Cardiac septum (tissue), 1 donor: ENCODE measurements around the gene CLECL1. TPM values are rescaled to one million over a fixed set of nuclear protein-coding genes. Genes with fewer than 3 reads are reported as not detected.
"Not testable (repeated sequence)": the region's sequence is repeated elsewhere in the genome, so short reads cannot be mapped to it uniquely, and the experiment has no call there.

Experiments used
- DNase-seq: peaks from one replicate; pipeline ENCODE4 v3.0.0-alpha.2; 2020; ENCODE audit warnings: low spot score
- intact Hi-C: fragments of 100-400 bp; cut with DNase I; formaldehyde crosslinking; loops from one replicate; pipeline ENCODE4 v1.14.0; 2022
- total RNA-seq: library from RNA; stranded (reverse); fragmentation: NEBNext Ultra II Directional; extraction: Animal tissue kit (Norgen Biotek cat#: 25700); gene quantifications from one replicate; pipeline ENCODE4 v1.2.1, GENCODE V29; 2021
- donor health status: DM: no; HTN: no; CAD: no.

The CLECL1 gene
- total RNA-seq, 1 donor from 2014 or later, result not detected

DNA sequence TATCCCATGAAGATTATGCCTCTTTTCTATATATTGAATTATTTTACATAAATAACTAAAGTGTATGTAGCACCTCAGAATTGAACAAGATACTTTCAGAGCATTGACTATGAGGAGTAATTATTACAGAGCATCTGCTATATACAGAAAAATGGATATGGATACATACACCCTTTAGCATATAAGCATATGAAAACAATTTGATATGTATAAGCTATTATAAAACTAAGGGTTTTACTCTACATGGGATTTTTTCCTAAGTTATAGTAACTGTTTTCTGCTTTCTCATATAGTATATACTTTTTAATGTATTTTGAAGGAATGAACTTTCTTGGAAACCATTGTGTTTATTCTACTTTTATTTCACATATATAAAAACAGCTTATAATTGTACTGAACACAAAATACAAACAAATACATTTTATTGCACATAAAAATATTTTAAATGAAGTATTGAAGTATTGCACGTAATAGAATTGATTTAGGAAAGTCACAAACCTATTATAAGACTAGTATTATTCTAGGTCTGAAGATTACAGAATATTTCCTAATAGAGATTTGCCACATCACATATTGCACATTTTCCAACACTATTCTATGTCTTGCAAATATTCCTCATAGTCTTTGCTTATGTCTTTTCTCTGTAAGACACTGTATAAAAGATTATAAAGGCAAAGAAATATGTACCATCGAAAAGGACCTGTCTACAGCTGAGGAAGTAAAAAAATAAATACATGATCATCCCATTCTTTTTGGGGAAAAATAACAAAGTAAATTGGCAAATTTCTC is 19.4 kb upstream of the CLECL1 start:
- no peak for DNase-seq
- intact Hi-C loops, result loop anchor here (5.0 kb wide), 1 partner anchor 175 kb away; no protein-coding TSS in a partner anchor

DNA sequence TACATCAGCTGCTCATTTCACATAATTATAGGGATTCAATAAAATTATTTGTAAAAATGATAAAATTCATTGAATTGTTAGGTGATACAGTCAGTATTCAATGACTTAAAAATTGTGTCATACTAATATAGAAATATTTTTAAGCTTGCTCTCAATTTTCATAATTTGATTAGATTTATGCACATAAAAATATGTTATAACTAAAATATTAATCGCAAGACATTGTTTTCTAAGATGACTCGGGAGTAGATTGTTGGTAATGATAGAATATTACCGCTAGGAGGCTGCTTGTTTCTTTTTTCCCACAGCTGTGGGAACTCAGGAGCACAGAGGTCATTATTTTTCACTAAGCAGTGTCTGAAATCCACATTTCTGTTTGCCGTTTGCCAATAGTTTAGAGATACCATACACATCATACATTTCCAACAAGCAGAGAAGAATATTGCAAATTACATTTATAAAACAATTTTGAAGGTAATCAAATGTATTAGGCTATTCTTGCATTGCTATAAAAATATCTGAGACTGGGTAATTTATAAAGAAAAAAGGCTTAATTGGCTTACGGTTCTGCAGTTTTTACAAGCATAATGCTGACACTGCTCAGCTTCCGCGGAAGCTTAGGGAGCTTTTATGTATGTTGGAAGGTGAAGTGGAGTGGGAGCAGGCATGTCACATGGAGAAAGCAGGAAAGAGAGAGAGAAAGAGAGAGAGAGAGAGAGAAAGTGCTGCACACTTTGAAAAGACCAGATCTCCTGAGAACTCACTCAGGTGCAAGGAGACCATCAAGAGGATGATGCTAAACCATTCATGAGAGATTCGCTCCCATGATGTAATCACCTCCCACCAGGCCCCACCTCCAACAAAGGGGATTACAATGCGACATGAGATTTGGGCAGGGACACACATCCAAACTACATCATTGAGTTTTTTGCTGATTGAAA is 18.6 kb upstream of the CLECL1 start:
- intact Hi-C loops, result loop anchor here (5.0 kb wide), 1 partner anchor 176 kb away; no protein-coding TSS in a partner anchor
- no peak for DNase-seq

DNA sequence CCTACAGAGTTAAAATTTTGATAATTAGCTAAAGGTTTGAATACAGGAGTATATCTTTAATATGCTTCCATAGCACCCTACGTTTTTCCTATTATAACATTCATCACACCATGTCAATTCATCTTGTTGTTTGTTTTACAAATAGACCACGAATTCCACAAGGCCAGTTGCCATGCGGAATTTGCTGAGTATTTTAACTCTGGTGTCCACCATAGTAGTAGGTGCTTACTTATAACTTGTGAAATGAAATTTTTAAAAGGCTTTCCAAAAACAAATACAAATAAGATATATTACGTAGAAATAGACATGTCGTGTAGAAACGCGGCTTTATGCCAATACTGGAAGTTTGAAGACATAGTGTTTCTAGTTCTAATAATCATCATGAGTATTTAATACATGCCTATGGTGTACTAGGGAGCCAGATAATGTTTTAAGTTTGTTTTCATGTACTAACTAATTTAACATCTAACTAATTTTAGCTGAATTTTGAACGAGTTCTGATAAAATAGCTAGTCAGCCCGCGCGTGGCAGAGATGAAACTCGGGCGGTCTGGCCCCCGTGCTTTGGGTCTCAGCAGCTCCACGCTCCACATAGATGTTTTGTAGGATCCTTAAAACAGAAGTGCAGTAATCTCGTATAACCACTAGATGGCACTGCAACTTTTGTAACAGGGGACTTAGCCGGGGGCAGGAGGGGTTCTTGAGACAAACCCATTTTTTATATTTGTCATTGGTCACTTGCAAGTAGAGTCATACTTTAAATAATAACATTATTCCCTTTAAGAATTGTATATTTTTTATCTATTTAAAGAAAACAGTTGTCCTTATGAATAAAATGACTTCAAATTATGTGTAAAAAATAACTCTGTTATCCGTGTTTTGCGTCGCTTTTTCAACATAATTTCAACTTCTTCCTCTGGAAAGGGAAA is 17.6 kb upstream of the CLECL1 start:
- intact Hi-C loops, result loop anchor here (5.0 kb wide), 1 partner anchor 177 kb away; no protein-coding TSS in a partner anchor
- DNase-seq, result no peak

DNA sequence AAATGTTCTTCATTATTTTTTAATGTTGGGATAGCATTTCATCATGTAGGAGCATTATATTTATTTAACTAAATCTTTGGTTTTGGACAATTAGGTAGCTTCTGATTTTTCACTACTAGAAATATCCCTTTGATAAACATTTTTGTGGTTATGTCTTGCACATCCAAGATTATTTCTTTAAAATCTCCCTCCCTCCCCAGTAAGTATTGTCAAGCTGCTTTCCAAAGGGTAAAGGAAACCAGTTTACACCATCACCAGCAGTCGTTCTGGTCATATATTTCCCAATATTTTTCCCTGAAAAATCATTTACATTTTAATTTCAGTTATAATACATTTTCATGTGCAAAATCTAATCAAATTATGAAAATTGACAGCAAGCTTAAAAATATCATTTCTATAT is 16.7 kb upstream of the CLECL1 start:
- no peak for DNase-seq
- intact Hi-C loops, result loop anchor here (5.0 kb wide), 1 partner anchor 178 kb away; no protein-coding TSS in a partner anchor

DNA sequence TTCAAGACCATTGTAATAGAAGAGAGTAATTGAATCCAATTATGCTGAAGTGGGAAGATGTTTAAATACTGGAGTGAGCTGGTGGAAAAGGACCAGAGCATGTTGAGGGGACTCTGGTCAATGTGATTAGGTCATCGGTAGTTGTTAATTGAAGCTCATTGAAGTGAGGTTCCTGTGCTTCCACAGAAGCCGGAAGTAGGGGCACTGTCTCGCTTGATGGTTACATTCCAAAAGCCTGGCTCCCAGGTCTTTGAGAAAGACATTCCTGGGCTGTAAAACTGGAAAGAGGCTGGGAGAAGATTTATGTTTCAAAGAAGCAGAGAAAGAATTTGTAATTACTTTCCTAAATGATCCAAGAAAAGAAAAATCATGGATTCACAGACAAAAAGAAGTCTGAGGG is 12.3 kb upstream of the CLECL1 start:
- intact Hi-C loops, result no loop called here
- DNase-seq, result no peak

DNA sequence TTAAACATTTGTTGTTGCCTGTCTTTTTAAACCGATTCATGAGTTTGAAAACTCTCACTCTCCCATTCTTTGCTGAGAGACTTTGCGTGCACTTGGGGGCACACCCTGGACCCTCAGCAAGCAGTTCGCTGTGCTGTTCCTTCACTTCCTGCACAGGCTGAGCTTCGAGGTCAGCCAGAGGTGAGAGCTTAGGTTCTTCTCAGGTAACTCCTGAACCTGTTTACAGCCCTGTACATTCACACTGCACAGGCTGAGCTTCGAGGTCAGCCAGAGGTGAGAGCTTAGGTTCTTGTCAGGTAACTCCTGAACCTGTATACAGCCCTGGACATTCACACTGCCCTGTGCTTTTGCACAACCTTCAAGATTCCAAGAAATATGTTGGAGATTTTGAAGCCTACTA is 9.8 kb upstream of the CLECL1 start:
- no peak for DNase-seq
- intact Hi-C loops, result no loop called here

DNA sequence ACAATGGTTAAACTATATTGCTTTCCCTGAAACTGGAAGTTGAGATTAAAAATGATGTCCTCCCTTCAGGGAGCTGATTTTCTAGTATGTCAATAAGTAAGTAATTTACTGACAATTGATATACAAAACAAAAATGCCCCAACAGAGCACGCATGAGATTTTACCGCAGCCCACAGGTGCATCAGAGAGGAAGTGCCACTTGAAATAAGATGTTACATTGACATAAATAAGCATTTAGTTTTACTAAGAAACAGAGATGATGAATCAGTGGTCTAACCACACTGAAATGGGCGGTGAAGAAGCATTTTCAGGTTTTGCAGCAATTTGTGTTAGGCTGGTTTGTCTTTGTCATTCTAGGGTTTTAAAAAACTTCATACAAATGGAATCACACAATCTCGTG is 8.8 kb upstream of the CLECL1 start:
- intact Hi-C loops, result no loop called here

DNA sequence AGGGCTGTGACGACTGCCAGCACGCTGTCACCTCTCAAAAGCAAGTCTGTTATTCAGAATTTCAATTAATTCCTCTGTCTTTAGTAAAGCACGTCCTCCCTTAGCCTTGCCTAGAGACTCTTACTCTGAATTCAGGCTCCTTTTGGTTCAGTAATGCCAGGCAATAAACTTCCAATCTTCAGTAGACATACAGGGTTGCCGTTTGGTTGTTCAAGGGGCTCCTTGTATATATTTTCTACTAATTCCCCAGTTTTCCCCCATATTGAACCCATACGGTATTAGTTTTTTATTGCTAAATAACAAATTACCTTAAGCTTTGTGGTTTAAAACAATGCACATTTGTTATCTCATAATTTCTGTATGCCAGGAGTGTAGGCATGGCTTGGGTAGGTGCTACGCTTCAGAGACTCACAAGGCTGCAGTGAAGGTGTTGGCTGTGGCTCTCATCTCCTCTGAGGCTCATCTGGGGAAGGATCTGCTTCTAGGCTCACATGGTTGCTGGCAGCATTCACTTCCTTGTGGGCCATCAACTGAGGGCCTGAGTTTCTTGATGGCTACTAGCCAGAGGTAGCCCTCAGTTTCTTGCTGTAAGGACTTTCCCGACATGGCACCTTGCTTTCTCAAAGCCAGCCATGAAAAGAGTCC is 7.3 kb upstream of the CLECL1 start:
- intact Hi-C loops, result no loop called here
- DNase-seq, result no peak

More for the DNA sequence above, 8.8 kb upstream of the CLECL1 start:
- DNase-seq, result no peak

DNA sequence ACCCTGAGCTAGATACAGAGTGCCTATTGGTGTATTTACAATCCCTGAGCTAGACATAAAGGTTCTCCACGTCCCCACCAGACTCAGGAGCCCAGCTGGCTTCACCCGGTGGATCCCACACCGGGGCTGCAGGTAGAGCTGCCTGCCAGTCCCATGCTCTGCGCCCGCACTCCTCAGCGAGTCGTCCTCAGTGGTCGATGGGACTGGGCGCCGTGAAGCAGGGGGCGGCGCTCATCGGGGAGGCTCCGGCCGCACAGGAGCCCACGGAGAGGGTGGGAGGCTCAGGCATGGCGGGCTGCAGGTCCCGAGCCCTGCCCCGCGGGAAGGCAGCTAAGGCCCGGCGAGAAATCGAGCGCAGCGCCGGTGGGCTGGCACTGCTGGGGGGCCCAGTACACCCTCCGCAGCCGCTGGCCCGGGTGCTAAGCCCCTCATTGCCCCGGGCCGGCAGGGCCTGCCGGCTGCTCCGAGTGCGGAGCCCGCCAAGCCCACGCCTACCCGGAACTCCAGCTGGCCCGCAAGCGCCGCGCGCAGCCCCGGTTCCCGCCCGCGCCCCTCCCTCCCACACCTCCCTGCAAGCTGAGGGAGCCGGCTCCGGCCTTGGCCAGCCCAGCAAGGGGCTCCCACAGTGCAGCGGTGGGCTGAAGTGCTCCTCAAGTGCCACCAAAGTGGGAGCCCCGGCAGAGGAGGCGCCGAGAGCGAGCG is 6.7 kb upstream of the CLECL1 start:
- not testable (repeated sequence) for DNase-seq

DNA sequence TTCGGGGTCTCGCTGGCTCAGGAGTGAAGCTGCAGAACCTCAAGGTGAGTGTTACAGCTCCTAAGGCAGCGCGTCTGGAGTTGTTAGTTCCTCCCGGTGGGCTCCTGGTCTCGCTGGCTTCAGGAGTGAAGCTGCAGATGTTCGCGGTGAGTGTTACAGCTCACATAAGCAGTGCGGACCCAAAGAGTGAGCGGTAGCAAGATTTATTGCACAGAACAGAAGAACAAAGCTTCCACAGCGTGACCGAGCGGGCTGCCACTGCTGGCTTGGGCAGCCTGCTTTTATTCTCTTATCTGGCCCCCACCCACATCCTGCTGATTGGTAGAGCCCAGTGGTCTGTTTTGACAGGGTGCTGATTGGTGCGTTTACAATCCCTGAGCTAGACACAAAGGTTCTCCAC is 6.0 kb upstream of the CLECL1 start:
- intact Hi-C loops, result loop anchor here (5.0 kb wide), 1 partner anchor 92 kb away; no protein-coding TSS in a partner anchor
- DNase-seq, result not testable (repeated sequence)

More for the DNA sequence above, 6.7 kb upstream of the CLECL1 start:
- intact Hi-C loops, result loop anchor here (5.0 kb wide), 1 partner anchor 92 kb away; no protein-coding TSS in a partner anchor

DNA sequence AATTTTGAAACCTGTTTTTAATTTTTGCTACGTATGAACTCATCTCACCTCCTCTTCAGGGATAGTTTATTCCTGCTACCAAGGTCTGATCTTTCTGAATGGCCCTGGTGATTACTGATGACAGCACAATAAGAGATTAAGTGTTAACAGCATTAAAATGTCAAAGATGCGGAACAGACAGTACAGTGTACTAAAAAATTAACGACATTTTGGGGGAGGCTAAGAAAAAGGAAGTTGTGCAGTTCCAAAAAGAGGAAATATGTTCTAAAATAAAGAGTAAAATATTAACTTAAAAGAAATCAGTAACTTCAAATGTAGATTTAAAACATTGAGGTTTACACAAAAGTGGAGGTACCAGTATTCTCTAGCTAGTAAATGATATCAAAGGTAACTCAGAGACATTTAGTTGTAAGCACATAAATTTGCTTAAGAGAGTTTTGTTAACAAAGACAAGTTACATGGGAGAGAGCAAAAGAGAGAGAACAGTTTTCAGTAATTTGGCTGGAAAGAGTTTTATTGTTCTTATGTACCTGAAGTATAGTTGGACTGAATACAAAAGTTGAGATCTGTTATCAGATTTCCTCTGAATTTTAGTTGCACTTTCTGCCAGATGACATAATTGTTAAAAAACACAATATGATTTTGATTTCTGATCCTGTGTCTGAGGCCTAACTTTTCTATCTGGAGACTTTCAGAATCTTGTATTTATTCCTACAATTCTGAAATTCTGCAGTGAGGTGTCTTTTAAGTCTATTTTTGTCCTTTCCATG is 4.2 kb upstream of the CLECL1 start:
- no peak for DNase-seq
- intact Hi-C loops, result loop anchor here (2.0 to 5.0 kb wide), 2 partner anchors 36 to 90 kb away; no protein-coding TSS in a partner anchor

DNA sequence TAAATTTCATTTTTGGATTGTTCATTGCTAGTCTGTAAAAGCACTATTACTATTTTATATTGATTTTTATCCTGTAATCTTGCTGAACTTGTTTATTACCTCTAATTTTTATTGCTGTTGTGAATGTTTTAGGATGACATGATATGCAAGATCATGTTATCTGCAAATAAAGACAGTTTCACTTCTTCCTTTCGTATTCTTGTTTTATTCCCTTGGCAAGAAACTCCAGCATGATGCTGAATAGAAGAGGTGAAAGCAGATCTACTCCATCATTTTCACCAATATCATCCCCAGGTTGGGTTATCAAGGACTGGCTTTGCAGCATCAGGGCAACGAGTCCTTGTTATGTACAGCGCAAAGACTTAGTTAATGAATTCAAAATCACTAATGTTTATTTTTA is 2.7 kb upstream of the CLECL1 start:
- intact Hi-C loops, result loop anchor here (5.0 kb wide), 1 partner anchor 88 kb away; no protein-coding TSS in a partner anchor
- no peak for DNase-seq

DNA sequence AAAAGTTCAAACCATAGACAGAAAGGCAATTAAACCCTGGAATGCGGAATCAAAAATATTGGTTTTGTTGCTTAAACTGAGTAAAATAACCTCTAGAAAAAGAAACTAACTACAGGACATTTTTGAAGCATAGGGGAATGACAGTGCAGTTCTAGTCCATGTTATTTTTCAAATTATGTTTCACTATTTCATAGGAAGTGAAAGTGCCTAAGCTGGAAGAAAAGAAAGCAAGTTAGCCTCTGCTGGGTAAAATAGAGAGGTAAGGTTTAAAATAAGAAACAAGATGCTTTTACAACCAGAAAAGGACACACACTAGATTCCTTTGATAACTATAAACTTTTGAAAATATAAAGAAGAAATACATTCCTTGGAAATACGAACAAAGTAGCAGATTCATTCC is 1.1 kb downstream of the CLECL1 start:
- intact Hi-C loops, result no loop called here
- no peak for DNase-seq

DNA sequence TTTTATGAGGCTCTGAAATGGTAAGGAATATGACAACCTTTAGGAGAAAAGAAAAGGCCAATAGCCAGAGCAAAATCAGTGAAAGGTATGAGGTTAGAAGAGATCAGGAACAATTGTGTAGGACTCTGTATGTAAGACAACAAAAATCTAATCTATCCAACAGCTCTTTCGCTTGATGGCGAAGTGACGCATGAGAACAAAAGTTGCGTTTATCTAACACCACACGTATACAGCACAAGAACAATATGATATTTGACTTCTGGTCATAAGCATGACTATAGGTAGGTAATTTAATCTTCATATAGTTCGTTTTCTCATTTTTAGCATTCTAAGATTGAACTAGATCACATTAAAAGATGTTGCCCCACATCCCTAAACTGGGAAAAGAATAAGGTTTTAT is 1.5 kb downstream of the CLECL1 start:
- DNase-seq, result no peak
- intact Hi-C loops, result no loop called here

DNA sequence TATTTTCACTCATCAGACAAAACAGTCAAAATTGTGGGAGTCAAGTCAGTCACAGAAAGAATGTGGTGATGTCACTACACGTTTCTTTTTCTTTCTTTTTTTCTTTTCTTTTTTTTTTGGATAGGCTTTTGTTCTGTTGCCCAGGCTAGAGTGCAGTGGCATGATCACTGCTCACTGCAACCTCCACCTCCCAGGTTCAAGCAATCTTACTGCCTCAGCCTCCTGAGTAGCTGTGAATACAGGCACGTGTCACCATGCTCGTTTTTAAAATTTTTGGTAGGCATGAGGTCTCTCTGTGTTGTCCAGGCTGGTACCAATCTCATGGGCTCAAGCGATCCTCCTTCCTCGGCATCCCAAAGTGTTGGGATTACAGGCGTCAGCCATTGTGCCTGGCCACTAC is 2.3 kb downstream of the CLECL1 start:
- DNase-seq, result no peak
- intact Hi-C loops, result no loop called here

DNA sequence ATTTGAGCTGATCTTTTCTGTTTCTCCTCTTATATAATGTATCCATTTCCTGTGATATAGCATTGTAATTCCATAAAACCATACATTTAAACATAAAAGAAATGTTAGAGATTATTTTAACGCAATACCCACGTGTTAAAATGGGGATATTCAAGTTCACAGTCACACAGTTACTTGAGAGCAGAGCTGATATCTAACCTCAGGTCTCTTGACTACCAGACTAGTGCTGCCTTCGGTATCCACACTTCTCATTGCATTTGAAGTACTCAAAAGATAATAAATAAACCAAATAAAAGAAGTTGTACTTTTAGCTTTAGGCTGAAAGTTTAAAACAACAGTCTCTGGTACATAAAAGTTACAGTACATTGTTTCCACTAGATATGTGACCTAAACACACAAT is 2.9 kb downstream of the CLECL1 start:
- intact Hi-C loops, result no loop called here
- DNase-seq, result no peak

DNA sequence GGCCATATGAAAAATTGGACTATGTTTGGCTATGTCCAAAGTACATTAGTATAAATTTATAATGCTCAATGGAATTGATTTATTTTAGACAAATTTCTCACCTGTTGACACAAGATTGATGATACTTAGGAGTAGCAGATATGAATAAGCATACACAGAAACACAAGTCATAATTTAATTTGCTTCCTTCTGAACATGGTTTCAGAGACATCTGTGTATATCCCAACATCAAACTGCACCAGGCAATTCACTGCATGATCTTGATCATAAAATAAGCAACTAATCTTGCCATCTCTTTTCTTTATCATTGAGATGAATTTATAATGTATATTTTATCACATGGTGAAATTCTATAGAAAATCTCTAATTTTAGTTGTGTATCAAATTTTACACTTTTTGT is 3.8 kb downstream of the CLECL1 start:
- DNase-seq, result no peak
- intact Hi-C loops, result no loop called here
